ENCODE data around the gene SCAPER.

SCAPER gene

DNA sequence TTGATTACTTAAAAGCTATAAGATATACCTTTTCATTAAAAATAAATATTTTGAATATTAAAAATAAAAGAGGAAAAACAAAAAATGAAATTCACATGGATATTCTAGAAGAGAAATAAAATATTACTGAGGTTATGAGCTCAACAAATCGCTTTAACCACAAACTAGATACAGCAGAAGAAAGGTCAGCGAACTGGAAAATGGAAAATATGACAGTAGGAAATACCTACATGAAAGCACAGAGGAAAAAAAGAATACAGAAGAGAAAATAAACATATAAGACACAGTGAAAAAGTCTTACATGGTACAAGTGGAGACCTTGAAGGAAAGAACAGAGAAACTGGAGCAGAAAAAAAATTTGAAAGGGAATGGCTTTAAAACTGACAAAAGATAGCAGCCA is 33.2 kb downstream of the SCAPER start:
- Histone ChIP-seq H3K79me2 (no peaks in the 10 kb centered on the region), H3K9ac (no peak overlapping the region), H3K4me3 (ENCODE audit: low read depth, low read length) (no peak overlapping the region), H3K4me2 (ENCODE audit: low read length) (no peak overlapping the region), H3K4me1 (no peaks in the 10 kb centered on the region), H3K27me3 (ENCODE audit: control insufficient read depth, insufficient read depth, low read length) (no peaks in the 10 kb centered on the region), H3K27ac (no peak overlapping the region), H3K36me3 (ENCODE audit: control insufficient read depth, insufficient read depth, low read length) (no peaks in the 10 kb centered on the region), H3K9me3 (ENCODE audit: control insufficient read depth, low read length) (no peaks in the 10 kb centered on the region), H2AFZ (no peak overlapping the region)
- TF ChIP-seq, protein P1, sequence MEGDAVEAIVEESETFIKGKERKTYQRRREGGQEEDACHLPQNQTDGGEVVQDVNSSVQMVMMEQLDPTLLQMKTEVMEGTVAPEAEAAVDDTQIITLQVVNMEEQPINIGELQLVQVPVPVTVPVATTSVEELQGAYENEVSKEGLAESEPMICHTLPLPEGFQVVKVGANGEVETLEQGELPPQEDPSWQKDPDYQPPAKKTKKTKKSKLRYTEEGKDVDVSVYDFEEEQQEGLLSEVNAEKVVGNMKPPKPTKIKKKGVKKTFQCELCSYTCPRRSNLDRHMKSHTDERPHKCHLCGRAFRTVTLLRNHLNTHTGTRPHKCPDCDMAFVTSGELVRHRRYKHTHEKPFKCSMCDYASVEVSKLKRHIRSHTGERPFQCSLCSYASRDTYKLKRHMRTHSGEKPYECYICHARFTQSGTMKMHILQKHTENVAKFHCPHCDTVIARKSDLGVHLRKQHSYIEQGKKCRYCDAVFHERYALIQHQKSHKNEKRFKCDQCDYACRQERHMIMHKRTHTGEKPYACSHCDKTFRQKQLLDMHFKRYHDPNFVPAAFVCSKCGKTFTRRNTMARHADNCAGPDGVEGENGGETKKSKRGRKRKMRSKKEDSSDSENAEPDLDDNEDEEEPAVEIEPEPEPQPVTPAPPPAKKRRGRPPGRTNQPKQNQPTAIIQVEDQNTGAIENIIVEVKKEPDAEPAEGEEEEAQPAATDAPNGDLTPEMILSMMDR (IDR thresholded peaks at IDR 0.05): no peak

DNA sequence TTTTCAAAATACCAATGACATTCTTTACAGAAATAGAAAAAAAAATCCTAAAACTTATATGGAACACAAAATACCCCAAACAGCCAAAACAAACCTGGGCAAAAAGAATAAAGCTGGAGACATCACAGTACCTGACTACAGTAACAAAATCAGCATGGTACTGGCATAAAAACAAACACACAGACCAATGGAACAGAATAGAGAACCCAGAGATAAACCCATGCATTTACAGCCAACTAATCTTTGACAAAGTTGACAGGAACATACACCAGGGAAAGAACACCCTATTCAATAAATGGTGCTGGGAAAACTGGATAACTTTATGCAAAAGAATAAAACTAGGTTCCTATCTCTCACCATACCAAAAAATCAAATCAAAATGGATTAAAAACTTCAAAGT is 36.4 kb downstream of the SCAPER start:
- Histone ChIP-seq H3K27me3 (ENCODE audit: control insufficient read depth, insufficient read depth, low read length) (no peaks in the 10 kb centered on the region), H3K36me3 (ENCODE audit: control insufficient read depth, insufficient read depth, low read length) (no peaks in the 10 kb centered on the region), H3K79me2 (no peaks in the 10 kb centered on the region), H2AFZ (no peak overlapping the region), H3K4me2 (ENCODE audit: low read length) (no peak overlapping the region), H3K9ac (no peak overlapping the region), H3K9me3 (ENCODE audit: control insufficient read depth, low read length) (no peaks in the 10 kb centered on the region), H3K27ac (no peak overlapping the region), H3K4me1 (no peaks in the 10 kb centered on the region), H3K4me3 (ENCODE audit: low read depth, low read length) (no peak overlapping the region)
- TF ChIP-seq, protein P1 (IDR thresholded peaks at IDR 0.05): no peak

DNA sequence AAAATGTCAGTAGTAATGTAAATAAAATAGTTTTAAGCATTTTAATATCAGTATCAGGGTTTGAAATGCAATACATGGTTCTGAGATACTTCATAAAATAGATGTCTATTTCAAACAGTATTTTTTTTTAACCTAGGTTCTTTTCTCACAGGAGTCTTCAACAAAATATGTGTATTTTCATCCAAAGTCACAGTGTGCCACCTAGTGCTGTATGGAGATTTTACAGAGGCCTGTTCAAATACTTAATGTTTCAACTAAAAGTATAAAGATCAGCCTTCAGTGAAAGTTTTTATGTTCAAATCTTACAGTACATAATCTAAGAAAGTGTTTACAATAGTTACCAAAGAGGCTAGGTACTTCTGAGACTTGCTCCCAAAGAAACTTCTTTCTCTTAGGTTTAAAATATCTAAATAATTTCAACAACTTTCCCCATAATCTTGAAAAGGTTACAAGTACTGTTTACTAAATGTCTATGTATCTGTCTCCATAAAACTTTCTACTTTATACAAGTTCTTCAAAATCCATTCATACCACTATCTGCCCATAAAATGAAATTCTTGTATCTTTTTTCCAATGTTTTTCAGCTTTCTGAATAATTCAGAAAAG is 38.3 kb downstream of the SCAPER start:
- H3K27ac ChIP-seq: no peak overlapping the region
- H3K9ac ChIP-seq: no peak overlapping the region

DNA sequence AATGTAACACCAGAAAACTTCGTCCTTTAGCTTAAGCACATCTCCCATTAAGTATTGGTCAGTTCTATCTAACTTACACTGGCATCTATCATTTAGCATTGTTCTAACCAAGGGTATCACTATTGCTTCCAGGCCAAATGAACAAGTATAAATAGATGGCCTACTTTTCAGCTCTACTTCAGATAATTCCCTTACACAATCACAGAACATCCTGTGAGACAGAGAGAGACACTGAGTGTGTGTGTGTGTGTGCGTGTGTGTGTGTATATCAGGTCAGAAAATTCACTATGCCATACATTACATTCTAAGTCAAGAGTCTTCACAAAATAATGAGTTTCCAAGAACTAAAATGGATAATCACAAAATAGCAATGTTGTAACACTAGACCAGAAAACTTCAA is 39.1 kb downstream of the SCAPER start:
- Histone ChIP-seq H3K27ac (no peak overlapping the region), H3K36me3 (ENCODE audit: control insufficient read depth, insufficient read depth, low read length) (no peaks in the 10 kb centered on the region)

More for the DNA sequence above, 38.3 kb downstream of the SCAPER start:
- Histone ChIP-seq H3K9me3 (ENCODE audit: control insufficient read depth, low read length) (no peaks in the 10 kb centered on the region), H3K4me1 (no peaks in the 10 kb centered on the region), H3K4me3 (ENCODE audit: low read depth, low read length) (no peak overlapping the region), H3K36me3 (ENCODE audit: control insufficient read depth, insufficient read depth, low read length) (no peaks in the 10 kb centered on the region), H2AFZ (no peak overlapping the region), H3K27me3 (ENCODE audit: control insufficient read depth, insufficient read depth, low read length) (no peaks in the 10 kb centered on the region), H3K79me2 (no peaks in the 10 kb centered on the region), H3K4me2 (ENCODE audit: low read length) (no peak overlapping the region)
- TF ChIP-seq, protein P1 (IDR thresholded peaks at IDR 0.05): peak; percentile 17

More for the DNA sequence above, 39.1 kb downstream of the SCAPER start:
- Histone ChIP-seq H2AFZ (no peak overlapping the region), H3K4me1 (no peaks in the 10 kb centered on the region), H3K4me3 (ENCODE audit: low read depth, low read length) (no peak overlapping the region), H3K9ac (no peak overlapping the region), H3K9me3 (ENCODE audit: control insufficient read depth, low read length) (no peaks in the 10 kb centered on the region), H3K79me2 (no peaks in the 10 kb centered on the region), H3K27me3 (ENCODE audit: control insufficient read depth, insufficient read depth, low read length) (no peaks in the 10 kb centered on the region), H3K4me2 (ENCODE audit: low read length) (no peak overlapping the region)
- TF ChIP-seq, protein P1 (IDR thresholded peaks at IDR 0.05): no peak
